HG03280 (cell line): ENCODE measurements around the gene BCL2L1.
"Not testable (repeated sequence)": the region's sequence is repeated elsewhere in the genome, so short reads cannot be mapped to it uniquely, and the experiment has no call there.

ENCODE experiments used
- ATAC-seq: cut with Tn5 transposase; IDR thresholded peaks from one replicate; pipeline ENCODE4 v1.9.1; 2021; ENCODE audit warnings: mild to moderate bottlenecking, moderate library complexity; ENCODE audit not compliant: unreplicated experiment

Gene BCL2L1

GRCh38 chr20:31661625-31662371 is 60.9 kb downstream of the BCL2L1 start:
- peak; percentile 56 for ATAC-seq

DNA sequence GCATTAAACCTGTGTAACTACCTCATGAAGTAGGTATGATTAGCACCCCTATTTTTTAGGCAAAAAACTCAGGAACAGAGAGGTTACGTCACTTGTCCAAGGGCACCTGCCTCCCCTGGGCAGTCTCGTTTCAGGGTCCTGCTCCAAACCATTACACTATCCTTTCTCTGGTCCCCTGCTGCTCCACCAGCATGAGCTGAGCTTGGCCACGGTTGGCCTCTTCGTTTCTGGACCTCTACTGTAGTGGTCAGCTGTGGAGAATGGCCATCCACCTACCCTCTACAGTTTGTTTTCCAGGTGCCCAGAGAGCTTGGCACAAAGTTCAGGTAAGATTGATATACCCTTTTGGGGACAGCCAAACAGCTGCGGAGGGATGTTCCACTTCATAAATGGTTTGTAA is 68.1 kb downstream of the BCL2L1 start:
- ATAC-seq = no peak

- ATAC-seq = no peak
Measured at GRCh38 chr20:31653561-31653960, 69.1 kb downstream of the BCL2L1 start.

- no peak for ATAC-seq
Measured at GRCh38 chr20:31652917-31653396, 69.7 kb downstream of the BCL2L1 start.

DNA sequence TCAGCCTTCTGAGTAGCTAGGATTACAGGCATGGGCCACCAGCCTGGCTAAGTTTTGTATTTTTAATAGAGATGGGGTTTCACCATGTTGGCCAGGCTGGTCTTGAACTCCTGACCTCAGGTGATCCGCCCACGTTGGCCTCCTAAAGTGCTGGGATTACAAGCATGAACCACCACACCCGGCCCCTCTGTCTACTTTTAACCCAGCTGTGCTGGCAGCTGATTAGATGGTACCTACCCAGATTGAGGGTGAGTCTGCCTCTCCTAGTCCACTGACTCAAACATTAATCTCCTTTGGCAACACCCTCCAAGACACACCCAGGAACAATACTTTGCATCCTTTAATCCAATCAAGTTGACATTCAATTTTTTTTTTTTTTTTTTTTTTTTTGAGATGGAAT is 74.6 kb downstream of the BCL2L1 start:
- ATAC-seq = not testable (repeated sequence)

DNA sequence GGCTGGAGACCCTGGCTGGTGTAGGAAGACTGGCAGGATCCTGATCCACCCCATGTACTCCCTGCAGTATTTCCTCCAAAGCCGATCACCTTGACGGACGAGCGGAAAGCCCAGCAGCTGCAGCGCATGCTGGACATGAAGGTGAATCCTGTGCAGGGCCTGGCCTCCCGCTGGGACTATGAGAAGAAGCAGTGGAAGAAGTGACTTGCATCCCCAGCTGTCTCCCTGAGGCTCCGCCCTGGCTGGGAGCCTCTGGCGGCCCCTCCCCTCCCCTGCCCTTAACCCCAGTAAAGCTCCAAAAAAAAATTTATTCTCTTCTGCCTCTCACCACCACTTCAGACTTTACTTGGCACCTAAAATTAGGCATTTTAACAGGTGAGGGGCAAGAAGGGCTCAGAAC is 78.0 kb downstream of the BCL2L1 start:
- no peak for ATAC-seq

GRCh38 chr20:31643522-31643921 is 79.1 kb downstream of the BCL2L1 start:
- no peak for ATAC-seq

GRCh38 chr20:31642837-31643236 is 79.8 kb downstream of the BCL2L1 start:
- no peak for ATAC-seq

DNA sequence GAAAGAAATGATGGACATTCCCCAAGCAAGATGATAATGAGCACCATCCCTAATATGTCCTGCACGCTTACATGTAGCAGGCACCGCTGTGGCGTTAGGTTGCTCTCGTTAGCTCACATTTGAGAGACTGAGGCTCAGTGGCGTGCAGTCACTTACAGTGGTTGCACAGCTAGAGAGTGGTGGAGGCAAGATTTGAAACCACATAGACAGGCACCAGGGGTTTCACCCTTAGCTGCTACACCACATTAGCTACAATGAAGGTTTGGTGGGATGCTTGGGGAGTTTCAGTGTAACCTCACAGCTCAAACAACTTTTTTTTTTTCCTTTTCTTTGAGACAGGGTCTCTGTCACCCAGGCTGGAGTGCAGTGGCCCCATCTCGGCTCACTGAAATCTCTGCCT is 81.3 kb downstream of the BCL2L1 start:
- no peak for ATAC-seq

- ATAC-seq = no peak
Measured at GRCh38 chr20:31640259-31640658, 82.4 kb downstream of the BCL2L1 start.

- ATAC-seq = no peak
Measured at GRCh38 chr20:31638816-31639215, 83.9 kb downstream of the BCL2L1 start.

DNA sequence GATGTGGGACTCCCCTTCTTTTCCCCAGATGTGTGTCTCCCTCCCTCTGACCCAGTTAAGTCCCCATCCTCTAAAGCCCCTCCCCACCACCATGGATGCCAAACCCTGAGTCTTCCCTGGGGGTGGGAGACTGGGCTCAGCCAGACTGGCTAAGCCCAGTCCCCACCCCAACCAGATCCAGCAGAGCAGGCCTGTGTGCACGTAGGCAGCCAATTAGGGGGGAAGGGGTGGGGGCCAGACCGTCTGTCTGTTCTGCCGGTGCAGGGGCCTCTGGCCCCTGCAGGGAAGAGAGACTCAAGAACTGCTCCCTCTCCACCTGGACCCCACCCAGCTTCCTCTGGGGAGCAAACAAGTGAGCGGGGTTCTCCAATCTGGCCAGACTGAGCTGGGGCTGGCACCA is 84.4 kb downstream of the BCL2L1 start:
- no peak for ATAC-seq

GRCh38 chr20:31637660-31638059 is 85.0 kb downstream of the BCL2L1 start, which contains the start of gene COX4I2:
Gene COX4I2, plus strand, starts transcription at chr20:31637912. Its CDS starts 1,106 bp downstream, at chr20:31639018.
- no peak for ATAC-seq

GRCh38 chr20:31633339-31633914 is 89.2 kb downstream of the BCL2L1 start:
- no peak for ATAC-seq

- no peak for ATAC-seq
Measured at GRCh38 chr20:31632548-31633338, 89.9 kb downstream of the BCL2L1 start.

GRCh38 chr20:31630187-31630790 is 92.4 kb downstream of the BCL2L1 start:
- no peak for ATAC-seq

- not testable (repeated sequence) for ATAC-seq
Measured at GRCh38 chr20:31628057-31628456, 94.6 kb downstream of the BCL2L1 start.

DNA sequence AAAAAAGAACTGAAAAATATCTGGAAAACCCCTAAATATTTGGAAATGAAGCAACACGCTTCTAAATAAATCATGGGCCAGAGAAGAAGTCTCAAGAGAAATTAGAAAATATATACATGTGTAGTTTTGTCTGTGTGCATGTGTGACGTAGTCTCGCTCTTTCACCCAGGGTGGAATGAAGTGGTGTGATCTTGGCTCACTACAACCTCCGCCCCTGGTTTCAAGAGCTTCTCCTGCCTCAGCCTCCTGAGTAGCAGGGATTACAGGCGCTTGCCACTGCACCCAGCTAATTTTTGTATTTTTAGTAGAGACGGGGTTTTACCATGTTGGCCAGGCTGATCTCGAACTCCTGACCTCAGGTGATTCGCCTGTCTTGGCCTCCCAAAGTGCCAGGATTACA is 96.1 kb downstream of the BCL2L1 start:
- not testable (repeated sequence) for ATAC-seq

DNA sequence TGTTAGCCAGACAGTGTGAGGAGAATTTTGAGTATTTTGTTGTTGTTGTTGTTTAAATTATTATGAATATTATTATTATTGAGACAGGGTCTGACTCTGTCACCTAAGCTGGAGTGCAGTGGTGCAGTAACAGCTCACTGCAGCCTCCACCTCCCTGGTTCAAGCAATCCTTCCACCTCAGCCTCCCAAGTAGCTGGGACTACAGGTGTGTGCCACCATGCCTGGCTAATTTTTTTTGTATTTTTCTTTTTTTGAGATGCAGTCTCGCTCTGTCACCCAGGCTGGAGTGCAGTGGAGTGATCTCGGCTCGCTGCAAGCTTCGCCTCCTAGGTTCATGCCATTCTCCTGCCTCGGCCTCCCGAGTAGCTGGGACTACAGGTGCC is 99.6 kb downstream of the BCL2L1 start:
- ATAC-seq = not testable (repeated sequence)

DNA sequence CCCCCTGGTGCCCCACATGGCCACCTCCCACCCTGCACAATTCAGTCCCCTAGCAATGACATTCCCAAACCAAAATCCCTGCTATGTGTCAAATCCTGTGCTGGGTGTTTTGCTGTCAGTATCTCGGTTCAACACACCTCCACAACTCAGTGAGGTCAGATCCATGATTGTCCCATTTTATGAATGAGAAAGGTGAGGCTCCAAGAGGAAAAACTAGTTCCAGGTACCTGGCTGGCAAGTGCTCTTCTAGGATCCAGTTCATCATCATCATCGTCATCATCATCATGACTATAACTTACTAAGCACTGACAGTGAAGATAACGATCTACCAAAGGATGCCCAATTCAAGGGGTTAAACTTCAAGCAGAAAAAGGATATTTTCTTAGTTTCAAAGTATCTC is 102.4 kb downstream of the BCL2L1 start:
- no peak for ATAC-seq

DNA sequence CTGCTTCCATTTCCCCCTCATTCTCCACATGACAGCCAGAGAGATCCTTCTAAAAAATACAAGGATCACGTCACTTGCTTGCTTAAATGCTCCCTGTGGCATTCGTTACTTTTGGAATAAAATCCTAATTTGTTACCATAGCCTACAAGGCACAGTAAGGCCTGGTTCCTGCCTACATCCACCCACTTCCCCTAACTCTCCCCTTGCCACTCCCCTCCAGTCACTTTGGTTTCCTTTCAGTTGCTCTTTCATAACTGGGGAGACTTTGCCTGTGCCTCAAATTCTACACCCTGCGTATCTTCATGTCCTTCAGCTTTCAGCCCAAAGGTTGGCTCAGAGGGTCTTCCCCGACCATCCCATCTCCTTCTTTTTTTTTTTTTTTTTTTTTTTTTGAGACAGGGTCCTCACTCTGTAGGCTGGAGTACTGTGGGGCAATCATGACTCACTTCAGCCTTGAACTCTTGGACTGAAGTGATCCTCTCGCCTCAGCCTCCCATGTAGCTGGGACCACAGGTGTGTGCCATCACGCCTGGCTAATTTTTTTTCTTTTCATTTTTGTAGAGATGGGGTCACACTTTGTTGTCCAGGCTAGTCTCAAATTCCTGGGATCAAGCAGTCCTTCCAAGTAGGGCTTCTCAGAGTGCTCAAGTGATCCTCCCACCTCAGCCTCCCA is 105.1 kb downstream of the BCL2L1 start:
- ATAC-seq = no peak
